Neural progenitor cell (in vitro differentiated cells): ENCODE measurements around the gene P2RY12. TPM values are rescaled to one million over a fixed set of nuclear protein-coding genes. Genes with fewer than 3 reads are reported as not detected.

Experiments
- DNase-seq: peaks from one replicate; pipeline ENCODE4 v3.0.0-alpha.2; 2016; ENCODE audit warnings: low spot score
- H2AFZ ChIP-seq: fragments of 200-600 bp; sonication (generic); replicated peaks from 2 replicates; pipeline ENCODE4 v1.6.1; 2016; ENCODE audit warnings: antibody characterized with exemption
- H3F3A ChIP-seq: fragments of 200-600 bp; sonication (generic); 2 replicates; pipeline ENCODE4 v1.6.1; 2016; ENCODE audit warnings: antibody characterized with exemption, low read depth
- H3K27ac ChIP-seq: fragments of 200-600 bp; sonication (generic); 2 replicates; pipeline ENCODE4 v1.5.1; 2016; ENCODE audit warnings: mild to moderate bottlenecking
- H3K27me3 ChIP-seq: fragments of 200-600 bp; sonication (generic); 2 replicates; pipeline ENCODE4 v1.6.1; 2016; ENCODE audit warnings: mild to moderate bottlenecking, moderate library complexity
- H3K36me3 ChIP-seq: fragments of 200-600 bp; sonication (generic); 2 replicates; pipeline ENCODE4 v1.5.1; 2016
- H3K4me1 ChIP-seq: fragments of 200-600 bp; sonication (generic); 2 replicates; pipeline ENCODE4 v1.6.1; 2016; ENCODE audit warnings: mixed run types
- H3K4me2 ChIP-seq: fragments of 200-600 bp; sonication (generic); 2 replicates; pipeline ENCODE4 v1.6.1; 2016
- H3K4me3 ChIP-seq: fragments of 200-600 bp; sonication (generic); 2 replicates; pipeline ENCODE4 v1.5.1; 2016
- H3K79me2 ChIP-seq: fragments of 200-600 bp; sonication (generic); 2 replicates; pipeline ENCODE4 v1.6.1; 2016; ENCODE audit warnings: low read depth
- H3K9ac ChIP-seq: fragments of 200-600 bp; sonication (generic); 2 replicates; pipeline ENCODE4 v1.6.1; 2016
- H3K9me3 ChIP-seq: fragments of 200-600 bp; sonication (generic); 2 replicates; pipeline ENCODE4 v1.5.1; 2016; ENCODE audit warnings: low read depth
- H4K20me1 ChIP-seq: fragments of 200-600 bp; sonication (generic); 2 replicates; pipeline ENCODE4 v1.6.1; 2016; ENCODE audit warnings: low read depth
- H3K27ac Mint-ChIP-seq: 3 replicates; pipeline ENCODE4 v1.8.0; 2021; ENCODE audit warnings: mixed read lengths
- H3K27me3 Mint-ChIP-seq: 2 replicates; pipeline ENCODE4 v1.8.0; 2022; ENCODE audit warnings: low read depth, mild to moderate bottlenecking, inconsistent platforms, moderate library complexity, mixed read lengths; ENCODE audit not compliant: insufficient read depth
- H3K36me3 Mint-ChIP-seq: 3 replicates; pipeline ENCODE4 v1.8.0; 2021; ENCODE audit warnings: mixed read lengths
- H3K4me1 Mint-ChIP-seq: 3 replicates; pipeline ENCODE4 v1.8.0; 2021; ENCODE audit warnings: mixed read lengths
- H3K4me3 Mint-ChIP-seq: 3 replicates; pipeline ENCODE4 v1.8.0; 2021; ENCODE audit warnings: mild to moderate bottlenecking, moderate library complexity, mixed read lengths
- H3K9me3 Mint-ChIP-seq: 3 replicates; pipeline ENCODE4 v1.8.0; 2020; ENCODE audit warnings: mixed read lengths
- CTCF ChIP-seq: fragments of 200-600 bp; sonication (generic); IDR thresholded peaks from 2 replicates; pipeline ENCODE4 v1.5.1; 2017; ENCODE audit warnings: antibody characterized with exemption, mild to moderate bottlenecking
- EZH2 ChIP-seq: fragments of 200-600 bp; sonication (generic); IDR thresholded peaks from 2 replicates; pipeline ENCODE4 v1.6.1; 2017; ENCODE audit warnings: antibody characterized with exemption, mild to moderate bottlenecking, moderate library complexity
- EZH2phosphoT487 ChIP-seq: fragments of 200-600 bp; sonication (generic); IDR thresholded peaks from 2 replicates; pipeline ENCODE4 v1.6.1; 2017; ENCODE audit warnings: antibody characterized with exemption
- total RNA-seq: library from RNA; depleted of rRNA; stranded (reverse); fragments of >200 nt; gene quantifications from 2 replicates; pipeline ENCODE4 v1.2.3, GENCODE V29; 2015; ENCODE audit warnings: low replicate concordance

Gene P2RY12
- total RNA-seq, 1 donor from 2014 or later, result not detected

DNA sequence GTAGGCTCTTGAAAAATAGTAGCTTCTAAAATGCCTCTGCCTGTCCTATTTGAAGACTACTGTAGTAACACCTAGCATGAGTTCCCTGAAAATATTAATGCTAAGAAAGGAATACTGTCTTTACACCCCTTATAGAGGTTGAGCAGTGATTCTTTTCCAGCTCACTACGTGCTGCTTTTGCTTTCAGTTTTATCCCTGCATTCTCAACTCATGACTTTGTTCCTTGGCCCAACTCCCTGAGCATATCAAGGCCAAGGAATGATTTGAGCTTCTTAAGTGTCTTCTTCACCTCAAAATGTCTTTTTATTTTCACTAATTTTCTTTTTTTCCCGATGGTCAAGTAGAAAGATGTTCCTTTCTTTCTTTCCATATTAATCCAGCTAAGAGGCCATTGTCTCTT is 38.7 kb downstream of the P2RY12 start:
- Mint-ChIP-seq H3K9me3 (no peaks in the 10 kb centered on the region), H3K27me3 (no peaks in the 10 kb centered on the region), H3K4me1 (no peaks in the 10 kb centered on the region), H3K27ac (no peak overlapping the region), H3K4me3 (no peak overlapping the region), H3K36me3 (peaks cover 4% of the 10 kb centered on the region)
- no peaks in the 10 kb centered on the region for H4K20me1 ChIP-seq
- no peaks in the 10 kb centered on the region for H3K9me3 ChIP-seq
- no peaks in the 10 kb centered on the region for H3K36me3 ChIP-seq
- no peak overlapping the region for H3K4me2 ChIP-seq
- no peak overlapping the region for H3K4me3 ChIP-seq
- no peak overlapping the region for H3K9ac ChIP-seq
- no peak overlapping the region for H2AFZ ChIP-seq
- no peak for DNase-seq
- H3K27ac ChIP-seq, result no peak overlapping the region
- no peaks in the 10 kb centered on the region for H3K79me2 ChIP-seq
- H3K27me3 ChIP-seq, result no peaks in the 10 kb centered on the region
- H3K4me1 ChIP-seq, result peaks cover 10% of the 10 kb centered on the region
- no peak for TF ChIP-seq EZH2
- no peak for TF ChIP-seq EZH2phosphoT487
- TF ChIP-seq CTCF, result no peak
- no peaks in the 10 kb centered on the region for H3F3A ChIP-seq

DNA sequence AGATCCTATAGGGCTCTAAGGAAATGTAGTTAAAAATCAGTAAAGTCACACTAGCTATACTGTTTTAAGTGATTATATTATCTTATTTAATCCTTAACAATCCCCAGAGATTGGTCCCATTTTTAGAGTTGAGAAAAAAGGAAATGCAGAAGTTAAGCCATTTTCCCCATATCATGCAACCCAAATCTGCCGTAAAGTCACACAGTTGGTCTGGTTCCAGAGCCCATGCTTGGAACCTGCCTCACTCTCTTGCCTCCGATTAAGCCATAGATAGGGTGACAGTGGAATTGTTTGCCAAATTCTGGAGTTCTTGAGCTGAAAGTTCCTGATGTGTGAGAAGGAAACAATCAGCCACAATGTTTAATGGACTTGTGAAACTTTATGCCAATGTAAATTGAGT is 52.9 kb downstream of the P2RY12 start:
- H3K27ac Mint-ChIP-seq, result no peak overlapping the region
- TF ChIP-seq EZH2 (no peak), EZH2phosphoT487 (no peak), CTCF (no peak)
- Histone ChIP-seq H3K79me2 (no peaks in the 10 kb centered on the region), H3K9me3 (no peaks in the 10 kb centered on the region), H3K36me3 (no peaks in the 10 kb centered on the region), H2AFZ (no peak overlapping the region), H3K4me3 (no peak overlapping the region), H4K20me1 (no peaks in the 10 kb centered on the region), H3K27ac (no peak overlapping the region), H3F3A (no peaks in the 10 kb centered on the region), H3K4me2 (no peak overlapping the region), H3K4me1 (no peaks in the 10 kb centered on the region), H3K27me3 (no peaks in the 10 kb centered on the region), H3K9ac (no peak overlapping the region)
- no peak for DNase-seq
- H3K4me3 Mint-ChIP-seq, result no peak overlapping the region
- no peaks in the 10 kb centered on the region for H3K27me3 Mint-ChIP-seq
- no peaks in the 10 kb centered on the region for H3K4me1 Mint-ChIP-seq
- no peaks in the 10 kb centered on the region for H3K9me3 Mint-ChIP-seq
- no peaks in the 10 kb centered on the region for H3K36me3 Mint-ChIP-seq

- no peaks in the 10 kb centered on the region for H3F3A ChIP-seq
- no peaks in the 10 kb centered on the region for H3K4me1 ChIP-seq
- H3K79me2 ChIP-seq, result no peaks in the 10 kb centered on the region
- no peaks in the 10 kb centered on the region for H3K9me3 ChIP-seq
- Mint-ChIP-seq H3K27me3 (no peaks in the 10 kb centered on the region), H3K36me3 (no peaks in the 10 kb centered on the region), H3K9me3 (no peaks in the 10 kb centered on the region), H3K4me1 (no peaks in the 10 kb centered on the region), H3K4me3 (no peak overlapping the region), H3K27ac (no peak overlapping the region)
- no peak for DNase-seq
- TF ChIP-seq EZH2 (no peak), CTCF (no peak), EZH2phosphoT487 (no peak)
- no peaks in the 10 kb centered on the region for H3K36me3 ChIP-seq
- H2AFZ ChIP-seq, result no peak overlapping the region
- H3K4me2 ChIP-seq, result no peak overlapping the region
- no peak overlapping the region for H3K4me3 ChIP-seq
- no peak overlapping the region for H3K27ac ChIP-seq
- H3K9ac ChIP-seq, result no peak overlapping the region
- no peaks in the 10 kb centered on the region for H4K20me1 ChIP-seq
- H3K27me3 ChIP-seq, result no peaks in the 10 kb centered on the region
Observed at GRCh38 chr3:151330899-151331298, 53.7 kb downstream of the P2RY12 start.

GRCh38 chr3:151330379-151330778 is 54.2 kb downstream of the P2RY12 start:
- Mint-ChIP-seq H3K36me3 (no peaks in the 10 kb centered on the region), H3K4me3 (no peak overlapping the region), H3K9me3 (no peaks in the 10 kb centered on the region), H3K4me1 (no peaks in the 10 kb centered on the region), H3K27me3 (no peaks in the 10 kb centered on the region), H3K27ac (no peak overlapping the region)
- H4K20me1 ChIP-seq, result no peaks in the 10 kb centered on the region
- no peak for DNase-seq
- no peak overlapping the region for H3K9ac ChIP-seq
- H3K27ac ChIP-seq, result no peak overlapping the region
- H3K4me2 ChIP-seq, result no peak overlapping the region
- no peak for TF ChIP-seq EZH2phosphoT487
- TF ChIP-seq EZH2, result no peak
- TF ChIP-seq CTCF, result no peak
- no peaks in the 10 kb centered on the region for H3K36me3 ChIP-seq
- H3K4me1 ChIP-seq, result no peaks in the 10 kb centered on the region
- no peaks in the 10 kb centered on the region for H3K9me3 ChIP-seq
- H3K4me3 ChIP-seq, result no peak overlapping the region
- no peak overlapping the region for H2AFZ ChIP-seq
- no peaks in the 10 kb centered on the region for H3K27me3 ChIP-seq
- H3K79me2 ChIP-seq, result no peaks in the 10 kb centered on the region
- H3F3A ChIP-seq, result no peaks in the 10 kb centered on the region
